HG03103 (cell line): ENCODE measurements around the gene FCN3.
A peak's percentile ranks its signal among the peaks of the same experiment; 100 is the strongest.

Experiments
- ATAC-seq: cut with Tn5 transposase; IDR thresholded peaks from one replicate; pipeline ENCODE4 v1.9.1; 2021; ENCODE audit warnings: low read depth; ENCODE audit not compliant: unreplicated experiment

The FCN3 gene

GRCh38 chr1:27345272-27345671 is 29.4 kb downstream of the FCN3 start:
- no peak for ATAC-seq

GRCh38 chr1:27343639-27344025 is 31.0 kb downstream of the FCN3 start:
- no peak for ATAC-seq

- ATAC-seq = no peak
Observed at GRCh38 chr1:27342778-27343638, 31.6 kb downstream of the FCN3 start.

GRCh38 chr1:27342391-27342777 is 32.2 kb downstream of the FCN3 start:
- no peak for ATAC-seq

GRCh38 chr1:27341525-27342252 is 32.9 kb downstream of the FCN3 start, which contains the start of gene SYTL1:
Gene SYTL1, plus strand, starts transcription at chr1:27342022. Its CDS starts 3,313 bp downstream, at chr1:27345335.
- peak; percentile 53 for ATAC-seq

GRCh38 chr1:27339213-27339612 is 35.4 kb downstream of the FCN3 start:
- ATAC-seq = no peak

- no peak for ATAC-seq
Observed at GRCh38 chr1:27338751-27339150, 35.9 kb downstream of the FCN3 start.

- no peak for ATAC-seq
Observed at GRCh38 chr1:27336756-27337155, 37.9 kb downstream of the FCN3 start.

DNA sequence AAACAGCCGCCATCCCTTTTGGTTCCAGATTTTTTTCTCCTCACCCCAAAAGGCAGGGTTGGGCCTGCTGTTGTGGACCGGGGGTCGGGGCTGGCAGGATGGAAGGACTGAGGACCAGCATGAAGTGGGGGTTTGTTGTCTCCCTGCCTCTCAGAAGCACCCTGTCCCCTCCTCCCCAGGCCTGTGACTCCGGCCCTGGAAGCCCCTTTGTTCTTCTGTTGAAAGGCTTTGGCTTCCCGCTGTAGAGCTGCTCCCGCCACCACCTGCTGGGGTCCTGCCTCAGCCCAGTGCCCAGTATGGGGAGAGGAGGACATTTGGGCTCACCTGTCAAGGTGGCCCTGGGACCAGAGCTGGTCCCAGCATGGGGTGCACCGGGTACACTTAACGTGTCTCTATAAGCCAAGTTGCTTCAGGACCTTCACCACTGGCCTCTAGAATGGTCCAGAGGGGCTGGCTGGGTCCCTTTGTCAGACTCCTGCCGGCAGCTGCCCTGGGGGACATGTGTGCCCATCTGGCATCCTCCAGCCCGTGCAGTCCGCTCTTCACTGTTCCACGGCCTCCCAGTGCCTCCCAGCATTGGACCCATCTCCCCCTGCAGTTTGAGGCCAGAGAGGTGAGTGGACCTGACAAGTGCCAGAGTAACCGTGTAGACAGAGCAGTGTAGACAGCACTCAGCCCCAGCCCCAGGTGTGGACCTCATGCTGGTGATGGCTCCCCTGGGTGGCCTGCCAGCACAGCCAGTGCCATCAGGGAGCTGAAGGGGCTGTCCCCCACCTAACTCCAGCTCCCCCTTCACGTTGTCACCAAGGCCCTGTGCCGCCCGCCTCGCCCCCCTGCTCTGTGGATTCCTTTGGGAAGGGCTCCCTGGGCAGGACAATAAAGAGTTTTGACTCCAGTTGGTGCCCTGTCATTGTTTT is 38.9 kb downstream of the FCN3 start:
- ATAC-seq = no peak

GRCh38 chr1:27333717-27334279 is 40.8 kb downstream of the FCN3 start:
- no peak for ATAC-seq

GRCh38 chr1:27332536-27333281 is 41.9 kb downstream of the FCN3 start:
- ATAC-seq = no peak

DNA sequence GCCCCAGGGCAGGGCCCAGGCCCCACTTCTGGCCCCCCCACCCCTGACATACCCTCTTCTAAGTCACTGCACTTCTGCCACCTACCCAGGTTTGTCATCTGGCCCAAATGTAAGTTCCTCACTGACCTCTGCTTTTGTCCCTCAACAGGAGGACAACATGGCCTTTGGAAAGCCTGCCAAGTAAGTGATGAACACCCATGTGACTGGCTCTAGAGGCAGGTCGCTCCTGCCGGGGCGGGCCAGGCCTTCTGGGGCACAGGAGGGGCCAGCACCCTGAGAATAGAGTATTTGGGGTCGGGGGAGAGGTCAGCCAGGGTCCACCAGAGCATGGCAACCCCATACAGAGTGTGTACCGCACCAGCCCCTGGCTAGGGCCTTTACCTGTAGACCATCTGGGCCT is 42.7 kb downstream of the FCN3 start:
- no peak for ATAC-seq

DNA sequence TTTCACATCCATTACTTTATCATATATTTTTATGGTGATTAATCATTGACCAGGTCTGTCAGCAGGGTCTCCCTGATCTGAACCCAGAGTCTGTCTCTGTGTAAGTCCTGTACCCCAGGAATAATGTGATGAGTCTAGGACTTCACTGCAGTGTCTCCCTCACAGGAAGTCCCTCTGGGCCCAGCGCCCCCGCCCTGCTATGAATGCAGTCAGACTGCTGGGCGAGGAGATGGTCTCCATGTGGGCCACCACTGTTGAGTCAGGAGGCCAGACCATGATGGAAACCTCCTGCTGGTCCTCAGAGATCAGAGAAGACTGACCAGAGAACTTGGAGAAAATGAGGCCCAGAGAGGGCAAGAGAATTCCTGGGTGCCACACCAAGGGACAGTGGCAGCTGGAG is 43.2 kb downstream of the FCN3 start:
- no peak for ATAC-seq

- no peak for ATAC-seq
Observed at GRCh38 chr1:27330786-27331185, 43.8 kb downstream of the FCN3 start.

DNA sequence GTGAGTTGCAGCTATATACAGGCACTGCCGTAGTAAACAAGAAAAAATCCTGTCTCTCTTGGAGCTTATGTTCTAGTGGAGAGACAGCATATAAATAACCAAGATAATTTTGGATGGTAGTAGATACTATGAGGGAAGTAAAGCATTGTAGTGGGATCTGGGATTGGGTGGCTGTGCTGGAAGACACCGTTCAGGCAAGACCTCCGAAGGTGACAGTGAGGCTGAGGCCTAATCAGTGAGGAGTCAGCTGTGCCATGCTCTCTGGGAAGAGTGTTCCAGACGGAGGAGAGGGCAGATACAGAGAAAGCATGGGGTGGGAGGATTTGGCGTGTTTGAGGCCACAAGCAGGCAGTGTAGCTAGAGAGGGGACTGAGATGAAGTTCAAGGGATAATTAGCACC is 46.7 kb downstream of the FCN3 start:
- no peak for ATAC-seq

DNA sequence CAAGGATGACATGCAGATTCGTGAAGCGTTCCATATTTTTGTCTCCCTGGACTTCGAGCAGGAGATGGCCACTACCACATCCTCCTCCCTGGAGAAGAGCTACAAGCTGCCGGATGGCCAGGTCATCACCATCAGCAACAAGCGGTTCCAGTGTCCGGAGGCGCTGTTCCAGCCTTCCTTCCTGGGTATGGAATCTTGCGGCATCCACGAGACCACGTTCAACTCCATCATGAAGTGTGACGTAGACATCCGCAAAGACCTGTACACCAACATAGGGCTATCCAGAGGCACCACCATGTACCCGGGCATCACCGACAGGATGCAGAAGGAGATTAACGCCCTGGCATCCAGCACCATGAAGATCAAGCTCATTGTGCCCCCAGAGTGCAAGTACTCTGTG is 49.3 kb downstream of the FCN3 start:
- ATAC-seq = no peak

DNA sequence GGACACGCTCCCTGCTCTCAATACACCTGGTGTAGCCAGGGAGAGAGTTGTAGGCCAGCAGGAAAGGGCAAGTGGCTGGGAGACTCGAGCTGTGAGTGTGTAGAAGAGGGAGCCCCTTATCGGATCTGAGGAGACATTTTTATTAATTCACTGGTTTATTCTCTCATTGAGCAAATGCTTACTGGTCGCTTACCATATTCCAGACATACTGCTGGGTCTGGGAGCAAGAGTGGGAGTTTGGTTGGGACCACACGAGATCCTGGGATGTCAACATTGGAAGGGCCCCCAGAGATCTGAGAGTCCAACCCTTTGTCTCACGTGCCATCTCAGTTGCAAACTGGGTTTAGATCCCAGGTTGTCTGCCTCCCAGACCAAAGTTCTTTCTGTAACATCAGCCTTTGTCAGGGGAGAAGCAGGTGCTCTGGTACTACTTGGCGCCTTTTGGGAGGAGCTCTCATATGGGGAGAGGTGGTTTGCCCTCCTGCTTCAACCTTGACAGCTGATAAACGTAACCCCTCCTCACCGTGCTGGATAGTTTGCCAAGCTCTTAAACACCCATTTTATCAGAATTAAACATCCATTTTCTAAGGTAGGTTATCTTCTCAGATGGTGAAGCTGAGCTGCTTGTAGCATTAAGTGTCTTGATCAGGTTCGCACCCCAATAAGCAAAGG is 51.9 kb downstream of the FCN3 start:
- no peak for ATAC-seq

DNA sequence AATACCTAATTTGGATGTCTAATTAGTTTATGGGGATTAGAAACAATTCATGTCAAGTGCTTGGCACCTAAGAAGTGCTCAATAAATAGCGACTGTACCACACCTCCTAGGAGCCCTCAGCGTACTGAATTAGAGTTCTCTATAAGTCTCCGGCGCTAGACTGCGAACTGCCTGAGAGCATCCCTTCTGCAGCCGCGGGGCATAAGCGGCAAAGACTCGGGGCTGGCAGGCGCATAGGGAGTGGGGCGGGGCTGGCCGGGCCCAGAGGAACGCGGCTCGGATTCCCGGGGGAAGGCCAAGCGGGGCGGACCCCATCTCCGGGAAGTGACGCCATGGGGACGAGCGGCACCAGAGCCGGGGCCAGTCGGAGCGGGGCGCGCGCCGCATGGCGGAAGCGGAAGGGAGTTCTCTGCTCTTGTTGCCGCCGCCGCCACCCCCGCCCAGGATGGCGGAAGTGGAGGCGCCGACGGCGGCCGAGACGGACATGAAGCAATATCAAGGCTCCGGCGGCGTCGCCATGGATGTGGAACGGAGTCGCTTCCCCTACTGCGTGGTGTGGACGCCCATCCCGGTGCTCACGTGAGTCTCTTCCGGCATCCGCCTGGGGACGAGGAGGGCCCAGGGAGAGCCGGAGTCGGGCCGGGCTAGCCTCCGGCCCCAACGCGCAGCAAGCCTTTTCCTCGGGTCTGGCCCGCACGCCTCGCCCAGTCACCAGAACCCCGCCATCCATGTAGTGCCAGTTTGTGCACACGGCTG is 52.6 kb downstream of the FCN3 start, which contains the start of gene TMEM222:
Gene TMEM222, plus strand, starts transcription at position 351 of the 756 bp plus-strand sequence. Its CDS starts 35 bp downstream, at position 386.
- peak; percentile 88 for ATAC-seq
